Measurements from ENCODE around the gene FGD2.

DNA sequence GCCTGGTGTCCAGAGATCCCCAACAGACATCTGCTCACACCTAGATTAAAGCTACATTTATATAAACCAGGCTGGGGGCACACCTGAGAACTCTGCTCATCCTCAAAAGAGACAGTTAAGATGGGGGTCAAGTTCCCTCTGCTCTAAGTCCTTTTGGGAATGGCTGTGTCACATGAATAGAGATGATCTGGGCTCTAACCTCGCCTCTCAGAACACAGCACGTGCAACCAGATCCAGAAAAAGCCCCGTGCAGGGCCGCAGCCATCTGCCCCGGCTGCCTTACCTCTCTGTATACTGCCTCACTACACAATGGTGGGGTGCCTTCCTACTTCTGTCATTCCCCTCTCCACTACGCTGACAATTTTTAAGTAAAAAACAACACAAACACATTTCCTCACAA, 25.3 kb upstream of the FGD2 start:
- TF ChIP-seq, protein P1, sequence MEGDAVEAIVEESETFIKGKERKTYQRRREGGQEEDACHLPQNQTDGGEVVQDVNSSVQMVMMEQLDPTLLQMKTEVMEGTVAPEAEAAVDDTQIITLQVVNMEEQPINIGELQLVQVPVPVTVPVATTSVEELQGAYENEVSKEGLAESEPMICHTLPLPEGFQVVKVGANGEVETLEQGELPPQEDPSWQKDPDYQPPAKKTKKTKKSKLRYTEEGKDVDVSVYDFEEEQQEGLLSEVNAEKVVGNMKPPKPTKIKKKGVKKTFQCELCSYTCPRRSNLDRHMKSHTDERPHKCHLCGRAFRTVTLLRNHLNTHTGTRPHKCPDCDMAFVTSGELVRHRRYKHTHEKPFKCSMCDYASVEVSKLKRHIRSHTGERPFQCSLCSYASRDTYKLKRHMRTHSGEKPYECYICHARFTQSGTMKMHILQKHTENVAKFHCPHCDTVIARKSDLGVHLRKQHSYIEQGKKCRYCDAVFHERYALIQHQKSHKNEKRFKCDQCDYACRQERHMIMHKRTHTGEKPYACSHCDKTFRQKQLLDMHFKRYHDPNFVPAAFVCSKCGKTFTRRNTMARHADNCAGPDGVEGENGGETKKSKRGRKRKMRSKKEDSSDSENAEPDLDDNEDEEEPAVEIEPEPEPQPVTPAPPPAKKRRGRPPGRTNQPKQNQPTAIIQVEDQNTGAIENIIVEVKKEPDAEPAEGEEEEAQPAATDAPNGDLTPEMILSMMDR (IDR thresholded peaks at IDR 0.05) = no peak
- TF ChIP-seq POLR2A (IDR thresholded peaks at IDR 0.05) (no peak), POLR2AphosphoS5 (IDR thresholded peaks at IDR 0.05) (no peak)

Data from prostate gland (tissue), 2 donors.